Dedifferentiated amniotic fluid mesenchymal stem cell (primary cell): ENCODE data around the gene ST7.
"Not testable (repeated sequence)": the region's sequence is repeated elsewhere in the genome, so short reads cannot be mapped to it uniquely, and the experiment has no call there.

Source experiments
- DNase-seq: peaks from one replicate; pipeline ENCODE4 v3.0.0-alpha.2; 2016; ENCODE audit errors: extremely low spot score

ST7 gene

DNA sequence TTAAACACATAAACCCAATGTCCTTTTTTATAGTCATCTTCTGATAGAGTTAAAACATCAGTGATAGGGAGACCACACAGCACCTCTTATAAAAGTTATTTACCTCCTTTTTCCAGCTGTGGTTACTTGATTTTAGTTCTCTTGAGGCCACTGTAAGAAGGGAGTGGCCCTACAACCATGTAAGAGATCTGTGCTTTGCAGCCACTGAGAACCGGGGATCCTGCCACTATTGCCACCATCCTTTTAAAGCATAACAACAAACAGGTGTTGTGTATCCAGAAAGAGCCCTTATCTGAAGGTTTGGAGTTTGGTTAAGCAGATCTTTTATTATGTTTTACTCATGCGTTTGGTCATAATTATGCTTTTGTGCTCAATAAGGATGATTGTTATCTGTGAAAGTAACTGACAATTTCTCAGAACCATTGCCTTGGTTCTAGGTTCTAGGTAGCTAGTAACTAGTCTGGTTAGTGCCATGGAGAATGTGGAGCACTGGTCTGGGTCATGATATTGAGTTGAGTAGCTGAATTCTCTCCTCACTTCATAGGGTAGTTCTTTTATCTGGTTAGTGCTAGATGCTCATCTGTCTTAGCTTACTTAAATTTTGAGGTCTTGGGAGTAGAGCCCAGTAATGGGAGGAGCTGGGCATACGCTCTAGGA, 56.5 kb downstream of the ST7 start:
- DNase-seq: no peak

DNA sequence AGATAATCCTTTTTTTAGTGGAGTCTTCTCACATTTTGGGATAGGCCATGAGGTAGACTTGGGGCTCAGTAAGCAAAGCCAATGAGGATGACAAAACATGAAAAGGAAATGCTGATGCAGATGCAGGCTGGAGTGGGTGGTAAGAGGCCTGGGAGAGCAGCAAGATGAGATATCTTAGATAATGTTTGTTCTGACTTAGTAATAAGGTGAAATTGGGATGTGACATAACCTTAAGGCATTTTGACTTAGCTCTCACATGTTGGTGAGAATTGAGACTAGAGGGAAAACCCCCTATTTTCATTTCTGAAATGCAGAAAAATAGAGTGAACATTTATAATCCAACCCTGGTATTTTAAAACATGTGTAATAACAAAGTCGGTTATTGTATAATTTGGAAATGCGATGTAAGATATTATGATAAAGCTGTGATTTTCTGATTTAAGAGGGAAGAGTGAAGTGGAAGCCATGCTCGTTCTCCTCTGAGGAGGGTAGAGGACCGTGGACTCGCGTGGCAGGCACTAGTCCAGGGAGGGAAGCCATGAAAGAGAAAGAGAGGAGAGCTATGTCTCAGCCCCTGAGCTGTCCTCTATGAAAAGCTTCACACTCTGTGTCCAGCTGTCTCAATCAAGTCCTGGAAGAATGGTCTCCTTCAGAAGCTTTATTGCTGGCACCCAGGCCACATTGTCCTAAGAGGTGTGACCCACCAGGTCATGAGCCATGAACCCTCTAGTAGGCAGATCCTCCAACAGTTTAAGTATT, 57.3 kb downstream of the ST7 start:
- DNase-seq: no peak

DNA sequence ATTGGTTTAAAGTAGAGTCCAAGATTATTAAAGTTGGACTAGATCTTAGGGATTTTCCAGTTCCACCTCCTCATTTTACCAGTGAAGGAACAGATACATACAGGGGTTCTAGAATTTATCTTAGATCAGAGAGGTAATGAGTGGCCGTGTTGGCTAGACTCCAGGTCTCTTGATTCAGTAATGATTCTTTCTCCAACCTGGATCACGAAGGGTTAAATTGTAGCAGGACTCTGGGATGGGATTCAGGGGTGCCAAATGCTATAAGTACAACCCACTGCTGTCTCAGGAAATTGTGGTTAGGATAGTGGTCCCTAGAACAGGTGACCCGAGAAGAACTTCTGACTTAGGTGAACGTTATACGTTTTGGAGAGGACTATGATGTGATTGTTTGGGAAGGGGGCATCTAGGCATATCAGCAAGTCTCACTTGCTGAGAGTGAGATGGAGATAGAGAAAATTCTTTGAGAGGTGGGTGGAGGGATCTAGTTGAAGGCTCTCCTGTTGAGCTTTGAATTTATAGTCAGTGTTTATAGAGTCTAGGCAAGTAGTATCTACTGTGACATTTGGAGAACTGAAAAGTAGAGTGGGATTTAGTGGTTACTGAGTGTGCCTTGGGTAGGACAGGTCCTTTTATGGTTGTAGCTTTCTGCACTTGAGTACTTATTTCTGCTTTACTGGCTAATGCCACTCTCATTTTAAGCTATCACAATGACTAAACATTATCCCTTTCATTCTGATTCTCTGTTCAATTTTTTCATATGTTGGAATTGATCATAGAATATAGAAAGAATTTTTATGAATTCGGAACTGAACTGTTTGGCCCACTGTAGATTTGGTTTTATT, 58.3 kb downstream of the ST7 start:
- no peak for DNase-seq

GRCh38 chr7:117012284-117012683, 59.0 kb downstream of the ST7 start:
- DNase-seq: no peak

DNA sequence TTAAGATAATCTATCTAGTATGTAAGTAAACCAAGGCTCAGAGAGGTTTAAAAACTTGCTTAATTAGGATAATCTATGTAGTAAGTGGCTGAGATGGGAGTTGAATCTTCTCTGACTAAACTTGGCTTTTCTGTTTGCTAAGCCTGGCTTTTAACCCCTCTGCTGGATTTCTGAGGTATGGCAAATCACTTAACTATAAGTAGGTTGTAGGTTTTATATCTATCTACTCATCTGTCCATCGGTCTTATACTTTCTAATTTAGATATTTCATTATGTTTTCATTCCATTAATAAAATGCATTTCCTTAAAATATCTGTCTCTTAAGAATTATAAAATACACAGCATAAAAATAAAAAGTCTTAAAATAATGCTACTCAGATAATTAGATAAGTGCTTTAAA, 59.4 kb downstream of the ST7 start:
- DNase-seq: no peak

DNA sequence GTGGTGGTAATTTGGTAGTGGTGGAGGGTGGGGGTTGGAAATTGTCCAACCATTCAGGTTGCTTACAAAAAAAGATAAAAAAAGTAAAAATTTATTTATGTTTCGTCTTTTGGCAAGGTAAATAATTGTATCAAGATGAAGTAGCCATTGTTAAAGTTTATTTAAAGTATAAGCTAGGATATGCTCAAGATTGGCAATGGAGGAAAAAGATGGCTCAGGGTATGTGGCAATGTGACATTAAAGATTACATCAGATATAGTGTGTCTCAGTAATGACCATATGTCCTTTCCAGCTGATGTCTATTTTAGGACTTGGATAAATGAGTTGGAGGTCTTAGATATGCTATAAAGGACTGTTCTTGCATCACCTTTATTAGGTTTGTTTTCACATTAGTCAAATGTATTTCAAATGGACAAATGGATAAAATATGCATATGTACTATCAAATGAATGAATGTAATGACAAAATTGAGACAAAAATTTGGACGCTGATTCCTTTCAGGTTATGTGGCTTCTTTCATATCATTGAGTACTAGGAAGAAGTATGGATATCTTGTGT, 60.9 kb downstream of the ST7 start:
- no peak for DNase-seq

GRCh38 chr7:117014673-117015133, 61.4 kb downstream of the ST7 start:
- no peak for DNase-seq

GRCh38 chr7:117015258-117016184, 62.2 kb downstream of the ST7 start:
- no peak for DNase-seq

DNA sequence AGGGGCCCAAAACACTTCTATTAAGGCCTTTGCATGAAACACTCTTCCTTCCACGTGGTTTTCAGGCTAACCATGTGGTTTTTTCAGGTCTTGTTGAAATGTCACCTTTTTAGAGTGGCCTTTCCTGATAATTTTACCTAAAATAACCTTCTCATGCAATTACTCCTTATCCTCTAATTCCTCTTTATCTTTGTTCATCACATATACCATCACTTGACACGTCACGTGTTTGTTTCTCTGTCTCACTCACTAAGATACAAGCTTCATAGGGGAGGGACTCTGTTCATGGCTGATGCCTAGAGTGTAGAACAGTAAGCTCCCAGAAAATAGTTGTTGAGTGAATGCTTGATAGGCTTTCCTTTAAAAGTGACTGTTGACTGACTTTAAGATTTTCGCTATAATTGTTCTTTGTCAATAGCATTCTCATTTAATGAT, 63.7 kb downstream of the ST7 start:
- DNase-seq: no peak

- no peak for DNase-seq
These were observed 64.5 kb downstream of the ST7 start for GRCh38 chr7:117017702-117018266.

- no peak for DNase-seq
These were observed 65.4 kb downstream of the ST7 start for GRCh38 chr7:117018713-117019112.

GRCh38 chr7:117019287-117019686, 66.0 kb downstream of the ST7 start:
- DNase-seq: no peak

- peak; percentile 74 for DNase-seq
These were observed 66.7 kb downstream of the ST7 start for GRCh38 chr7:117019786-117020590.

- DNase-seq: no peak
These were observed 67.3 kb downstream of the ST7 start for GRCh38 chr7:117020591-117020973.

DNA sequence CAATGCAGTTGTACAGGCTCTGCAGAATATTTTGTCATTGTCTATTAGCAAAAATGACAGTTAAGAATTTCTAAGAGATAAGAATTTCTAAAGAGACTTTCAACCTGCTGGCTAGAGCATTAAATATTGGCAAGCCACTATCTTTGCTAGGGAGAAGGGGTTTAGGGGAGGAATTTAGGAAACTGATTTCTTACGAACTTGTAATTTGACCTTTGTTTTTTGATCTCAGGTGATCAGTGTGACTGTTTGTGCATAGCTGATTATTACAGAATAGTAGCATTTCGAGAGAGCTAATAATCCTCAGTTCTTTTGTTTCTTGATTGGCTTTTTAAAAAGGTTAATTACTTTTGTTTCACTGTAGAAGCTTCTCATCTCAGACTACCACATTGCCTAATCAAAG, 68.1 kb downstream of the ST7 start:
- DNase-seq: no peak

DNA sequence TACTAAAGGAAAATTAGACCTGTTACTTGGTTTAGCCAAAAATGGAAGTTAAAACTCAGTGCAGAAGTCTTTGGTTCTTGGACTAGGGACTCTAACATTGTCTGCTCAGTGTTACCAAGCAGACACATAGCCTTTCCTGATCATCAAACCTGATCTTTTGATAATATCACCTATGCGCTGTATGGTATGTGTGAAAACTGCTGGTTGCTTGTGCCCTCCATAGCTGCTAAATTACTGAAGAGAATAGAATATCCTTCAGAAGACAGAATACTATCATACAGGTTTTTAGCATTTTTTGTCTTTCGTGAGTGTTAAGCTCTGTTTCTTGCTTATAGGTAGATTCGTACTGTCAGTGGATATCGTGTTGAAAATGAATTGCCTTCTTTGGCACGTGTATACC, 68.7 kb downstream of the ST7 start:
- no peak for DNase-seq

DNA sequence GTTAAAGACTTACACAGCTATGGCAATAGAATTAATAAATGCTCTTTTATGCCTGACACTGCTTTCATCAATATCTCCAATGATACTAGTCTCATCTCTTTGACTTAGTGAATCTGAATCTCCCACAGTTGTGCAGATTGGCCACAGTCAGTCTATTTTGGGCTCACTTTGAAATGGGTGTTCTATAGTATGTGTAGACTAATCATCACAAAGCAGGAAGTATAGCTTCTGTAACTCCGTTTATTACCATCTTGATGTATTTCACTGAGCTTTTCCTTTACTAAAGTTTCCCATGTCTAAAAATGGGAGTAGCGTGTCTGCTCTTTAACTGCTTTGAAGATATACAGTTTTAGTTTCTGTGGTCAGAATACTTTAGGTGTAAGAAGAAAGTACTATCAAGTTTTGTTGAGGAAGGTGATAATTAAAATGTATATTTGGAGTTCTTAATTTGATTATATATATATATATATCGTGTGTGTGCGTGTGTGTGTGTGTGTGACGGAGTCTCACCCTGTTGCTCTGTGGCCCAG, 70.1 kb downstream of the ST7 start:
- no peak for DNase-seq

DNA sequence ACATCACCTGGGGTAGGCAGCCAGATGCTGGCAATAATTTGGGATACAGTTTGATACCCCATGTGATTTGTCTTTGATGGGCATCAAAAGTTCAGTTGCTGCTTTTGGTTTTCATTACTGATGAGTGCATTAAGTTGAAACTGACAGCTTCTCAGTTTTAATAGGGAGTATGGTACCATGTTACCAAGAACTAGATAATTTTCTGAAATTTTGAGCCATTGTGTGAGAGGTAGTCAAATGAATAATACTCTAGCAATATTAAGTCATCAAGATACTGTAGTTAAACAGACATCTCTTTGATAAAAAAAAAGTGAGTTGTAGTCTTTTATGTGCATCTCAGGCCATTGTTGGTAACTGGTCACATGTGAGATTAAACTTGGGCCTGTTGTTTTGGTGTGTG, 71.5 kb downstream of the ST7 start:
- DNase-seq: no peak

- no peak for DNase-seq
These were observed 72.6 kb downstream of the ST7 start for GRCh38 chr7:117025891-117026290.

- DNase-seq: not testable (repeated sequence)
These were observed 77.0 kb downstream of the ST7 start for GRCh38 chr7:117030346-117030745.
